Nucleus accumbens (tissue), 56 donors: ENCODE results near the gene PIEZO1.
A peak's percentile ranks its signal among the peaks of the same experiment; 100 is the strongest.

ENCODE experiments used
- DNase-seq, 56 donors: peaks; one replicate each; lab custom pipeline; 2025; lab: John Stamatoyannopoulos, UW

The PIEZO1 gene

DNA sequence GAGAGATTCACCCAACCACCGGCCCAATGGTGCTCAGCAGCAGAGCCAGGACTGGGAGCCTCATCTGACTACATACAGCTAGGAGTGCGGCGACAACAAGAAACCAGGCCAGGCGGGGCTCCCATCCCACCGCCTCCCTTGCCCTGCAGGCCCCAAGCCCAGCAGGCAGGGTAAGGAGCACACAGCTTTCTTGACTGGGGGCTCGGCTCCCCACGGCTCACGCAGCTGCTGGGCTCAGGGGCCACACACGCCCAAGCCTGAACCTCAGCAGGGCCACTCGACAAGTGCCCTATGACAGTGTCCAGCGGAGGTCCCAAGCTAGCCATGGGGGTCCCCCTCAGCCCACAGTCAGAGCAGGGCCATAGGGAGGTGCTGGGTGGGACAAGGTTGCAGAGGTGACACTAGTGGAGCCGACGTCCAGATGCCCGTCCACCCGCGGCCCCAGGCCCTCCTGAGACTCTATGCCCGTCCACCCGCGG, 13.7 kb downstream of the PIEZO1 start:
- DNase-seq = no peak

DNA sequence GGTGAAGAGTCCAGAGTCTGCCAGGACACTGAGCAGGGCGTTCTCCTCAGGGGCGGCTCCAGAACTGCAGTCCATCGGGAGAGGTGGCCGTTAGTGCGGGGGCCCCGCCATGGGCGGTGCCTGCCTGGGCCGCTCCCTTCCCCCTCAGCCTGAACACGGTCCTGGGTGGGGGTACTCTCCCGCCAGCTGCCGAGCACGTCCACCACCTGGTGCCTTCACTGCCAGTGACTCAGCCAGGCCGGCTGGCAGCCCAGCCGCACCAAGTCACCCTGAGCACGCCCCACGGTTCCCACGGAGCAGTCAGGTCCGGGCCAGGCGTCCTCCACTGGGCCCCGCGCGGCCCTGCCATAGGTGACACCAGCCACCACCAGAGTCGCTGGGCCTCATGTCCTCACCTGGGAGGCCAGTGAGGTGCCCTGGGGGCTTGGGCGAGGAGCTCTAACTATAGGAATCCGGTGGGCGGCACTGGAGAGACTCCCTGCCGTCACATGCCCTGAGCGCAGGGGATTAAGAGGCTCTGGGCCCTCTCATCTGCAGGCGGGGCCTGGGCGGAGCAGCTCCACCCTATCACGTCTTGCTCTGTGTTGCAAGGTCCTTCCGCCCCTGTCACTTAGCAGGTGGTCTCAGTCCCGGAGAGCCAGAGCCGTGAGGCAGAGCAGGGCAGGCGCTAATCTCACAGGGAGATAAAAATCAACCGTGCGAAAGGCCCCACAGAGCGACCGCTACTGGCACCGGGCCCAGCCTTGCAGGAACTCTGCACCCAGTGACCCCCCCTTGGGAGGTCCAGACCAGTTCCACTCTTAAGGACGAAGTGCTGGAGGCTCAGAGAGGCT, 14.3 kb downstream of the PIEZO1 start:
- peak in 2 of 56 donors; percentile 26 to 40 for DNase-seq

DNA sequence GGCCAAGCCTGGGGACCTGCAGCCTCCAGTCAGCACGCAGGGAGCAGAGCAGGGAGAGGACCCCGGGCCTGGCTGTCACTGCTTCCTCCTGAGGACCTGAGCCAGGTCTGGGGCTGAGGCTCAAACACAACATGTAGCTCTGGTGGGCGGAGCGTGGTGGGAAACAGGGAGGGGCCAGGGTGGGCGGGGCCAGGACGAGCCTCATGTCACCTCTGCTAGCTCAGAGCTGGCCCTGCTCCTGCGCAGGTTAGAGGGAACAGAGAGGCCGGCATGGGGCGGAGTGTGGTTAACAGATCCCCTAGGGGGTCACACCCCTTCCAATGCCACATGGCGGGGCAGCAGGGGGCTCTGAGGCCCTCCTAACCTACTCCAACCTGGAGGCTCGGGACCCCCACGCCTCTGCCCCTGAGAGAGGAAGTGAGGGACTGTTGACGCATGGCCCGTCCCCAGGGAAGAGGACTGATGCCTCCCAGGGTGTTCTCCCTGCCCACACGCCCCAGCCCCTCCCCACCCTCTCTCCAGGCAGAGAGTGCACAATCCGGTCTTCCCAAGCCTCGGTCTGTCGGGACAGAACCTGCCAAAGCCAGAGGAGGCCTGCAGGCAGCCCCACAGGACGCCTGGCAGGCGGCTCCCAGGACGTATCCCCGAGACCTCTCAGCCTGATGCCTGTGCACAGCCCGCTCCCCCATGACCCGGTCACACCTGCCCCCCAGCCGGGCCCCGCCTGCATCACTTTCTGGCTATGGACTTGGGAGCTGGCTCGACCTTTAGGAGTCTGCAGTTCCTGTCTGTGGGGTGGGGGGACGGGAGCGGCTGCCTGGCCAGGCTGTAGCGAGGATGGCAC, 15.2 kb downstream of the PIEZO1 start:
- no peak for DNase-seq

DNA sequence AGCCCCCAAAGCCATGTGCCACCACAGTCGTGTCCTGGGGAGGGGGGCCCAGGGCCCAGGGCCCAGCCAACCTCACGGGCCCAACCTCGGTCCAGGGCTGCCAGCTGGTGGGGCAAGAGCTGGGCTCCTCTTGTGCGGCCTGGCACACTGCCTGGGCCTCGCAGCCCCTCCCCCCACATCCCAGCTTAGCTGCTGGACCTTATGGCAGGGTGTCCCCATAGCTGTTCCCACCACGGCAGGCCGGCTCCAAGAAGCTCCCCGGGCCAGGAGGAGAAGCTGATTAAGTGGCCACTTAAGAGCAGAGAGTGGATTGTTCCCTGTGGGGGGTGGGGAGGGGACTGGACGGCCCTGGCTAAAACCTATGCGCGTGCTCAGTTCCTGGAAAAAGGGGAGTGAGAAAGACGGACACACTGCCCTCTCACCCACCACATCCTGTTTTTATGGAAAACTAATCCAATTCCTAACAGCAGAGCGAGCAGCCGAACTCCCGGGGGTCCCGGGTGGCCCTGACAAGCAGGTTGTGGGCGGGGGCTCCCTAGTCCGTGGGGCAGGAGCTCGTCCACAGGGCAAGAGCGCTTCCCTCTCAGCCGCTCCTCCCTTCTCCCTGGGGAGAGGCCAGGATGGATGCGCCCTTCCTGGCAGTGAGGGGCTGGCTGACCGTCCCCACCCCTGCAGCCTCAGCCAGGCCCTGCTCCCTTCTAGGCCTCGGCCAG, 16.8 kb downstream of the PIEZO1 start:
- peak in 37 of 56 donors; percentile 4 to 71 (median 30) for DNase-seq

DNA sequence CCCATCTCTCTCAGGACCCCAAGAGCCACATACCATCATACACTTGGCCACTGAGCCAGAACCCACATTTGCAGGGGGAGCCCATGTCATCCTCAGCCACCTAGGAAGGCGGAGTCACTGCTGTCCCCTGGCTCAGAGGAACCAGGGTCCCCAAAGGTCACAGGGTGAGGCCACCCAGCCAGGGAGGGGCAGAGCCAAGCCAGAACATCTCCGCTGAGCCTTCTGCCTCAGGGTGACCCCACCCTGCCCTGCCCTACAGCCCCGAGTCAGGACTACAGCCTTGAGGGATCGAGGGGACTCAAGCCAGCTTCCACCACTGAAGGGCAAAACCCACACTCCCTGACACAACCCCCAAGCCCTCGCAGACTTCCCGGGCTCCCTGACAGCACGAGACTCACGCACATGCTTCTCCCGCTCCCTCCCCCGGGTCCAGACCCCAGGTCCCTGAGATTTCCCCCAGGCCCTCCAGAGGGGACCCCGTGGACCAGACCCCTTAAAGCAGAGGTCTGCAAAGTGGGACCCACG, 17.4 kb downstream of the PIEZO1 start:
- DNase-seq = no peak

DNA sequence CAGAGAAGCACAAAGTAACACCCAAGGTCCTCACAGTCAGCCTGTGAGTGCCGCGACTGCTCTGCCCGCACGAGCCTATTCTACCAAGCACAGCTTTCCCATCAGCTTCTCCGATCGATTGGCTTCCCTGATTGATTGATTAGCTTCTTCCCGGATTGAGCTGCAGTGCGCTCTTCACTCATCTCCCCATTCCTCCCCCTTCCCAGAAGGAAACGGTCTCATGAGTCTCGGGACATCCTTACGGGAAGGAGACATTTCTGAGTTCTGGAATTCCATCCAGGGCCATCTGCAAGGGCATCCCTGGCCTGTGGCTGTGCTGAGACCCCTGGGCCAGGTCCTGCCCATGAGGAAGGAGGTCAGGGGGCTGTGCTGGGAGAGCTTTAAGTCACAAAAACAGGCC, 18.0 kb downstream of the PIEZO1 start:
- no peak for DNase-seq

DNA sequence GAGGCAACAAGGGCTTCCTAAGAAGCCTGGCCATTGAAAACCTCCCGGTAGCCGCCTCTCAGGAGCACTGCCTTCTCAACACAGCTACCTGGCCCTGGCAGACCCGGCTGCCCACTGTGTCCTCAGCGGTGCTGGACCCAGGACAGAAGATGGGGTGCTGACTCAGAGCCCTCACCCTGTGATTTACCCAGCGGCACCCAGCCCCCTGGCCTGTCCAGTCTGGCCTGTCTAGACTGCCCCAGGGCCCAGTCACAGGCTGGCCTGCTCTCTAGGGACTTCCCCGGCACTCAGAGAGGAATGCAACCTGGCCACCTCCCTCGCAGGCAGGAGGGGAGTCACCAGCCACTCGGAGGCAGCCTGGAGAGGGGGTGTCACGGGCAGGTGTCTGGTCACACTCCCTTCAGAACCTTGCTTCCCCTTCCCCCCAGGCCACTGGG, 20.1 kb downstream of the PIEZO1 start:
- DNase-seq = no peak

DNA sequence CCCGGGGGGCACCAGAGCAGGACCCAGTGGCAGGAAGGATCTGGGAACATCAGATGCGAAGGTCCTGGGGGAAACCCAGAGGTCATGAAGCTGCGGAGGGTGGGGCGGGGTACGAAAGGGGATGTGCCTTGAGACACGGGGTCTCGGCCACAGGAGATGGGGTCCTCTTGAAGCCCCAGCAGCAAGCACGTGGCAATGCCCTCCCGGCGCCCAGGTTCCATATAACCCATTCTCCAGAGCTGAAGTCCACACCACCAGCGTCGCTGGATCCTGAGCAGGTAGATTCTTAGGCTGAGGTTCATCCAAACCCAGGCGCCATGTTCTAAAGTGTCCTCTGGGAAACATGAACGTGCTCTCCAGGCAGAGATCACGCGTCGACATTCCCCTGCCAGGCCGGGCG, 20.9 kb downstream of the PIEZO1 start:
- no peak for DNase-seq

DNA sequence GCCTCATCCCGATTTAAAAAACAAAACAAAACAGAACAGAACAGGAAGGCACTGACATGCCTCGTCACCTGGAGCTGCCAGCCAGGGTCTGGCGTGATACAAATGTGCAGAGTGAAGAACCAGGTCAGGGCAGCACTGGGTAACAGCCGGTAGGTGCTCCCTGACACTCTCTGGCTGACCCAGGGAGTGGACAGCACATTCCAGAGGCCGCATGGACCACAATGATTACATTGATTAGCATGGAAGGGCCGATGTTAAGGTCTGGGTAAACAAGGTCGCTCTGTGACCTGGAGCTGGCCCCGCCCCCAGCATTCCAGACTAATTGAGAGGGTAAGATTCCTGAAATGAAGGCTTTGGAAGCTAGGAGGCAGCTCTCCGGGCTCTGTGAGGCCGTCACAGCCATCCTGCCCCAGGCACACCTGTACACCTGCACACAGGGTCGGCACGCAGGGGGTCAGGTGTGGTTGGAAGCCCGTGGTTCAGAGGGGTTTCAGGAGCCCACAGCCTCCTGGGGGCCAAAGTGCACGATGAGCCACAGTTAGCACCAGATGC, 21.4 kb downstream of the PIEZO1 start:
- no peak for DNase-seq

DNA sequence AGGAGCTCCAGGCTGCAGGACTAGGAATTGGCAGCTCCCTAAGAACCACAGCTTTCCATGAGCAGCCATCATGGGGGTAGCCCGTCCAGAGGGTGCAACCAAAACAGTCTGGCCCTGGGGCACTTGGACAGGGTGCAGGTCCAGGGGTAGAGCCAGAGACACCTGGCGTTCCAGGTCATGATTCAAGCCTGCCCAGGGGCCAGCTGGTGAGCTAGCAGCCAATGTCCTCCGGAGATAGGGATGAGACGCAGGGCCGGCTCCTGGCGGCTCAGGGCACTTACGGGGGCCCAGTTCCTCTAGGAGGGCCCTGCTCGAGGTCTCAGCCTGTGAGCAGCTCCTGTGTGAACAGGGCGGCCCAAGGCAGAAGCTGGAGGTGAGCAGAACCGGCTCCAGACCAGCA, 22.1 kb downstream of the PIEZO1 start:
- DNase-seq = no peak

DNA sequence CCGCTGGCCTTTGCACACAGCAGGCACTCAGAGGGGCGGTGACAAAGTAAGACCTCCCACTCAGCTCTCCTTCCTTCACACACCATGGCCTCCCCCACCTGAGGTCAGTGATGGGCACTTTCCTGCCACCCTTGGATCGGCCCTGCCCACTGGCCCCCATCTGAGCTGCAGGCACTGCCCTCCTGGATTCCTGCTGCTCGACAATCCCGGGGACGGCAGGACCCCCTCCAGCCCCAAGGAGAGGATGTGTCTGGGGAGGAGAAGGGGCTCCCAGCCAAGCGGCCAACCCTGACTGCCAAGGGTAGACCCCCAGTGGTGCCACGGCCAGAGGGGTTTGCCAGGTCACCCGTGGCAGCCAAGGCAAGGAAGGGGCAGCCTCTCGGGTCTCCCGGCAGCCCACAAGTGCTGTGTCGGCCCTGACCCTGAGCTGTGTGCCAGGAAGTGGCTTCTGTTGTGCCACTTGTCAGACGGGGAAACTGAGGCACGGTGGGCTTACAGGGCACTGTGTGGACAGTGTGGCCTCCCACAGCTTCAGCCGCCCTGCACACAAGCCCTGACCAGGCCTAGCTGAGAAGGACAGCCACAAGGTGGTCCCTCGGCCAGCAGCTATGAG, 22.7 kb downstream of the PIEZO1 start:
- DNase-seq = no peak

DNA sequence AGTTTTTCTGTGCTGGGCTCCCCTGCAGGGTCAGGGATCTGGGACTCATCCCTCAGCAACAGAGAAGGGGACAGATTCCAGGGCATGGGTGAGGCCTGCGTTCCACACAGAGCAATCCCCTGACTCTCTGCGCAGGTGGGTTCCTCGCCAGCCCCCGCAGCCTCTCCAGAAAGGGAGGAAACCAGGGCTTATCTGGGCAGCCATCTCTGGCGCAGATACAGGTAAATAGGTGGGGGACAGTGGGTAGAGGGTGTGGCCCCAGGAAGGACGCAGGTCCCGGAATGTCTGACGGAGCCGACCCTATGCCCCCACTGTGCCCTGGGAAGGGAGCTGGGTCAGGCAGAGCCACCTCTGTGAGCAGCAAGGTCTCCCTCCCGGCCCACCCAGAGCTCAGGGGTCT, 23.2 kb downstream of the PIEZO1 start:
- no peak for DNase-seq

DNA sequence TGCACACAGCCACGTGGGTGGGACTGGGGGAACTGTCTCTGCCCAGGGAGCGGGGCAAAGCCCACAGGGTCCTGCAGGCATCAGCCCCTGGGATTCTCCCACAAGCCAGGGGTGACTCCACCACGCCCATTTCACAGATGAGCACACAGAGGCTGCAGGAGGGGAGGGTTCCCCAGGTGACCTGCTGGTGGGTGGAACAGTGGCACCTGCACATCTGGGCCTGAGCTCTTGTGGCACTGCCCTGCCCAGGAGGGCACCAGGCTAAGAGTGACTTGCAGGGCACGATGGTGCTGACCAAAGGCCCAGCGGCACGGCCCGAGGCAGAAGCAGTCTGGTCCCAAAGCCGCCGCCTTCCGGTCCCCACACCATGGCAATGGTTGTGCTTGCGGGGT, 23.9 kb downstream of the PIEZO1 start:
- no peak for DNase-seq

DNA sequence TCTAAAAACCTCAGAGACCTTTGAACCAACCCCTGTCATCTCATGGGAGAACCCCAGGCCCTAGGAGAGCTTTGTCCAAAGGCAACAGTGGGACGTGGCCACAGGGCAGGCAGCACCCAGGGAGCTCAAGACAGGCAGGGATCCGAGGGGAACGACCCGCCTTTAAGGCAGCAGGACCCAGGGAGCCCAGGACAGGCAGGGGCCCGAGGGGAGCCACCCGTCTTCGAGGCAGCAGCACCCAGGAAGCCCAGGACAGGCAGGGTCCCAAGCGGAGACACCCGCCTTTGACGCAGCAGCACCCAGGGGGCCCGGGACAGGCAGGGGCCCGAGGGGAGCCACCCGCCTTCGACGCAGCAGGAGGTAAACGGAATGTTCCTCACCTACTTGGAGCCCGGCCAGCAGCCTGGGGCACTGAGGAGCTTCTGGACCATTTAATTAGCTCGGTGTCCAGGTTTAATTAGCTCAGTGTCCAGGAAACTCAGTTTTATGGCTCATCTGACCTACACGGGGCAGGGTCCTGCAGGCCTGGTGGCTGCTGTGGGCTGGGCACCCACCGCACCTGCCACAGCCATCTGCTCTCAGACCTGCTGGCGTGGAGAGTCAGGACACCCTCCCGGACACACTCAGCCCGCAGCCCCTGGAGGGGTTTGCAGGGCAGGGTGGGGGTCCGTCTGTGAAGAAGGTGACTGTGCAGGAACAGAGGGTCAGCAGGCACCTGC, 24.4 kb downstream of the PIEZO1 start:
- DNase-seq = no peak

DNA sequence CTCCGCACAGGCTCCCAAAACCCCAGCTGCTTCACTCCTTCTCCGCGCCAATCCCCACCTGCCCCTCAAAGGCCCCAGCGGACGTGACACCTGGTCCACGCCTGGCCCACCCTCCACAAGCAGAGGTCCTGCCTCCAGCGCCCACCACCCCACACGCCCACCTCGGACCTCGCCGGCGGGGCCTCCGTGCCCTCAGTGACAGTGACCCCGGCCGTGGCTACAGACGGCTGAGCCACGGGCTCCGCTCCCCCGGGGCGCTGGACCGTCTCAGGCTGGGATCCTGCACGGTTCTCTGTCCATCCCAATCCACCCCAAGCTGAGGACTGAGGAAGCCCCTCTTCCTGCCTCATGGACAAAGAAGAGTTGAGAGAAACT, 25.1 kb downstream of the PIEZO1 start:
- DNase-seq = no peak

DNA sequence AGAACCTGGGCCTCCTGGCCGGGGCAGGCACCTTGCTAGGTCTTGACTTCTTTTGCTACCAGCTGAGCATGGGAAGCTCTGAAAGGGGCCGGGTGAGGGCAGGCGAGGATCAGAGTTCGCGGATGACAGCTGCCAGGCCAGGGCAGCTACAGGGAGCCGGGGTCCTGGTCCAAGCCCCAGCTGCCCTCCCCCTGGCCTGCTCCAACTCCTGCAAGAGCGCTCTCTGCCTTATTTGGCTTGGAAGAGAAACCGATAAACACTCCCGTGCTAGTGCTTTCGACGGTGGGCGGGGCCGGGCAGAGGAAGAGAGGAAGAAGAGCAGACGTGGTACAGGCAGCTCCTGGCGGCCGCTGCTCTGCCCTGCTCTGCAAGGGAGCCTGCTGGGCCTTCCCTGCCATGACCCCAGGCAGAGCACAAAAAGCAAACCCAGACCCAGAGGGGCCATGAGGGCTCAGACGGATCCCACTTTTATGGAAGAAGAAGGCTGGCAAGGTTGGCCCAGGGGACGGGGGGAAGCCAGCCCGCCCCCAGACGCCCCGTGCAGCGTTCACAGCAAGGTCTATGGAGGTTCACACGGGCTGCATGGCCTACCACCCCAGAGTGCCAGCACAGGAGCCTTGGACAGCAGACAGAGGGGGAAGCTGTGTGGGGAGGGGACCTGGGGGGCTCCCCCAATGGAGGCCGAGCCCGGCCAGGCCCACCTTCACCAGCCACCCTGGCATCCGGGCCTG, 25.6 kb downstream of the PIEZO1 start:
- no peak for DNase-seq

DNA sequence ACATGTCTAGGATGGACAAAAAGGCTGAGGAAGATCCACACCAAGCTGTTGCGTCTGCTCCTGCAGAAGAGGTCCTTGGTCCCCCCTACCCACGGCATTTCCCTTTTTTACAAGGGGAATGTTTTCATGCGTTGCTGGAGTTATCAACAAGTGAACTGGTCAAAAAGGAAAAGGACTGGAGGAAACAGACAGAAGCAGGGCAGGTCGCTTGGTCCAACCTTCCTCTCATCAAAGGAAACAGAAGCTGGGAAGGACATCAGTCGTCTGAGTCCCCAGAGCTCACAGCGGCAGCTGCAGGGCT, 26.1 kb downstream of the PIEZO1 start:
- no peak for DNase-seq

DNA sequence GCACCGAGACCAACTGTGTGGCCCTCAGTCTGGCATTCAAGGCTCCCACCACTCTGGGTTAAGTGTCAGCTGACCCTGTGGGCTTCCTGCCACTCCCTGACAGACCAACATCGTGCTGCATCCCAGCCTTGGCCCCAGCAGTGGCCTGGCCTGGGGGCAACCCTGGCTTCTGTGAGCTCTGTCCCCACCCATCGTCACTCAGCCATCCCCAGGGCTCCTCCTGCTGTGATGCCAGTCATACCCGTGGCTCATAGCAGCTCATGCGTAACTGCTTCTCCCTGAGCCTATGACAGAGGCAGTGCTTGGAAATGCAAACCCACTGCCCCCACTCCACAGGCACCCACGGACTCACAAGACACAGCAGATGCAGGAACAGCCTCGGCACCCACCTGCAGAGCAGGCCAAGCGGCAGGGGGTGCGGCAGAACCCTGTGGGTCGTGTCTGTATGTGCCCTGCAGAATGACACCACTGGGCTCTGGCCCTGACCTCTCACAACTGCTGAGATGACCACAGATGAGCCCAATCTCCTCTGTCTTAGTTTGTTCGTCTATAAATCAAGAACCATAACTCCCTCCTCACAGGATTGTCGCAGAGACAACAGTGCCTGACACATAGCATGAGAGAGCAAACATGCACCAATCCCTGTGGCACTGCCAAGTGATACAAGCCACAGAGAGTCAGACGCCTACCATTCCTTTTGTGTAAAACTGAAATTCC, 26.6 kb downstream of the PIEZO1 start:
- no peak for DNase-seq
